ENCODE results near the gene C20orf204. TPM values are rescaled to one million over a fixed set of nuclear protein-coding genes. Genes with fewer than 3 reads are reported as not detected.
A peak's percentile ranks its signal among the peaks of the same experiment; 100 is the strongest.

Gene C20orf204
- total and polyA plus RNA-seq, 4 donors: 0.07 to 0.59 (median 0.12) TPM

- peaks cover 3 to 19% (median 5%) of the 10 kb centered on the region in 4 donors for H3K4me1 ChIP-seq (ENCODE audit: control insufficient read depth in 4 of 4, insufficient read depth in 4 of 4, low read length in 3 of 4)
- H3K9me3 ChIP-seq (ENCODE audit: control insufficient read depth in 4 of 4, low read length in 3 of 4): no peaks in the 10 kb centered on the region
- no peaks in the 10 kb centered on the region for H3K36me3 ChIP-seq (ENCODE audit: control insufficient read depth in 4 of 4, insufficient read depth in 3 of 4, low read depth in 1 of 4, low read length in 3 of 4)
- no peak overlapping the region for H3K4me3 ChIP-seq (ENCODE audit: low read depth in 1 of 3, low read length in 3 of 3)
- TF ChIP-seq TAF1 (conservative IDR thresholded peaks at IDR 0.05) (no peak), FOXA1 (IDR thresholded peaks at IDR 0.05) (no peak), NR2F2 (IDR thresholded peaks at IDR 0.05) (no peak), RXRA (IDR thresholded peaks at IDR 0.05) (no peak), ZBTB33 (IDR thresholded peaks at IDR 0.05) (no peak), HNF4G (IDR thresholded peaks at IDR 0.05) (no peak), CTCF (IDR thresholded peaks at IDR 0.05; ENCODE audit: low read depth, low read length, missing input control) (no peak), REST (IDR thresholded peaks at IDR 0.05) (no peak), HNF4A (conservative IDR thresholded peaks at IDR 0.05) (no peak), GABPA (IDR thresholded peaks at IDR 0.05 in 1 of 2, conservative IDR thresholded peaks at IDR 0.05 in 1 of 2) (no peak)
- H3K9ac ChIP-seq (ENCODE audit: low read depth in 1 of 2, low read length in 2 of 2): no peak overlapping the region
- no peak for DNase-seq (ENCODE audit: low spot score)
- peaks cover 0 to 11% (median 1%) of the 10 kb centered on the region in 4 donors for H3K27me3 ChIP-seq (ENCODE audit: control insufficient read depth in 4 of 4, insufficient read depth in 4 of 4, low read length in 3 of 4)
- H3K27ac ChIP-seq (ENCODE audit: low read depth in 1 of 2, low read length in 2 of 2): peak overlapping the region; percentile 16 to 47
- WGBS: 73% methylated on average over 33 of the region's 33 CpGs
Observed at GRCh38 chr20:64052987-64053840, 17.2 kb downstream of the C20orf204 start.

GRCh38 chr20:64053841-64054661 lies 18.1 kb downstream of the C20orf204 start:
- no peak overlapping the region for H3K4me3 ChIP-seq (ENCODE audit: low read depth in 1 of 3, low read length in 3 of 3)
- H3K4me1 ChIP-seq (ENCODE audit: control insufficient read depth in 4 of 4, insufficient read depth in 4 of 4, low read length in 3 of 4): peaks cover 0 to 17% (median 7%) of the 10 kb centered on the region in 4 donors
- no peaks in the 10 kb centered on the region for H3K9me3 ChIP-seq (ENCODE audit: control insufficient read depth in 4 of 4, low read length in 3 of 4)
- H3K36me3 ChIP-seq (ENCODE audit: control insufficient read depth in 4 of 4, insufficient read depth in 3 of 4, low read depth in 1 of 4, low read length in 3 of 4): no peaks in the 10 kb centered on the region
- no peak for DNase-seq (ENCODE audit: low spot score)
- peaks cover 0 to 6% (median 1%) of the 10 kb centered on the region in 4 donors for H3K27me3 ChIP-seq (ENCODE audit: control insufficient read depth in 4 of 4, insufficient read depth in 4 of 4, low read length in 3 of 4)
- no peak overlapping the region for H3K9ac ChIP-seq (ENCODE audit: low read depth in 1 of 2, low read length in 2 of 2)
- 42% methylated on average over 17 of the region's 17 CpGs for WGBS
- peak overlapping the region; percentile 16 to 47 for H3K27ac ChIP-seq (ENCODE audit: low read depth in 1 of 2, low read length in 2 of 2)
- TF ChIP-seq CTCF (IDR thresholded peaks at IDR 0.05; ENCODE audit: low read depth, low read length, missing input control) (peak; percentile 19), GABPA (IDR thresholded peaks at IDR 0.05 in 1 of 2, conservative IDR thresholded peaks at IDR 0.05 in 1 of 2) (no peak), NR2F2 (IDR thresholded peaks at IDR 0.05) (no peak), RXRA (IDR thresholded peaks at IDR 0.05) (no peak), RAD21 (IDR thresholded peaks at IDR 0.05) (peak; percentile 8 to 9), REST (IDR thresholded peaks at IDR 0.05) (no peak), ATF3 (IDR thresholded peaks at IDR 0.05) (no peak), MAX (IDR thresholded peaks at IDR 0.05) (no peak), TAF1 (conservative IDR thresholded peaks at IDR 0.05) (no peak)
